ENCODE results near the gene SLC23A1.
"Not testable (repeated sequence)": the region's sequence is repeated elsewhere in the genome, so short reads cannot be mapped to it uniquely, and the experiment has no call there.

Gene SLC23A1

DNA sequence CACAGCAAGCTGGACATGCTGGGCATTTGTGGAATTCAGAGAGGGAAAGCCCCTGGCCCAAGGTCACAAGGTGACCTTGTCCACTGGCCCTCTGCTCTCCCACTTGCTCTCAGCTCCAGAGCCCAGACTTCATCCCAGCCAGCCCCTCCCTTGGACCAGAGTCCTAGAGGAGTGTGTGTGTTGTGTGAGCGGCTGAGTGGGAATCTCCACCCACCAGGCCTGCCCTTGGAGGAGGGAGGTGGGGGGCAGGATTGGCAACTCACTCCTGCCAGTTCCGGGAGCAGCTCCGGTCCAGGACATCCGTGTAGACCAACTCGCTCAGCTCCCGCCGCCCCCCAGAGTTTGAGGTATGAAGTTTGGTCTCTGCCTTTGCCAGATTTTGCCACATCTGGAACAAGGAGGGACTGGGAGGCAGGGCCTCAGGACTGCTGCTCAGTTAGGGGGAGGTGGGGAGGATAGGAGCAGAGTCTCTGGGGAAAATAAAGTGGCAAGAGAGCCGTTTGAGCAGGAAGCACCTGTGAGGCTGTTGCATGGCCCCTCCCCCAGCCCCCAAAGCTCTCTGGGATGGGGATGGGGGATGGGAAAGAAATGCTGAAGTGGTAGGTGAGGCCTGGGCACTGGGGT, 5.2 kb upstream of the SLC23A1 start:
- no peak for DNase-seq

DNA sequence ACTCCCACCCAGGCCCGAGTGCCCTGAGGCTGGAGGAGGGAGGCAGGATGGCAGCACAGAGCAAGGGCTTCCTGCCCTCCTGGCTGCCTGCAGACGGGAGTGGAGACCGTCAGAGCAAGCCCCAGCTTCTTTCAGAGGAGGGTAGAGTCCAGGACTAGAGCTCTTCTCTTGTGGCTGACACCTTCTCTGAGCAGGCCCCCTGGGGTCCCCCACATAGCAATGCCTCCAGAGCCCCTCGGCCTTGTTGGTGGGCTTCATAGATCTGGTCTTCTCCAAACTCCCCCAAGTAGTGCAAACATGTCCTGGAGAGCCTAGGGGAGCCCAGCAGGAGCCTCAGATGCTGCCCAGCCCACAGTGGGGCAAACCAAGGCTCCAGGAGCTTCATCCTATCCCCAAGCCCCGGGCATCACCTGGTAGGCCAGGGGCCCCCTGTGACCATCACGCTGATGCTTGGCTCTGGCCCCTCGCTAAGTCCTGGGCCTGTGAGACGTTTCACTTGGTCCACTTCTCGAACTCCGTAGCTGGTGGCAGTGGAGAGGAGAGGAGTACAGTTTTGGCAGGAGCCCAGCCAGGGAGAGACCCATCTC, 4.6 kb upstream of the SLC23A1 start:
- no peak for DNase-seq

DNA sequence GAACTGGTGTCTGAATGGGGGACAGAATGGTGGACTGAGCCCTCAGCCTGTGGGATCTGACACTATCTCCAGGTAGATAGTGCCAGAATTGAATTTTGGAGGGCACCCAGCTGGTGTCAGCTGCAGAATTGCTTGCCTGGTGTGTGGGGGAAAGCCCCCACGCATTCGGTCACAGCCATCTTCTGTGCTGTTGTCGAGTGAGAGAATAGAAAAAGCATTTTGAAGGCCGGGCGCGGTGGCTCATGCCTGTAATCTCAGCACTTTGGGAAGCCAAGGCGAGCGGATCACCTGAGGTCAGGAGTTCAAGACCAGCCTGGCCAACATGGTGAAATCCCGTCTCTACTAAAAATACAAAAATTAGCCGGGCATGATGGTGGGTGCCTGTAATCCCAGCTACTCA, 3.9 kb upstream of the SLC23A1 start:
- DNase-seq, result not testable (repeated sequence)

DNA sequence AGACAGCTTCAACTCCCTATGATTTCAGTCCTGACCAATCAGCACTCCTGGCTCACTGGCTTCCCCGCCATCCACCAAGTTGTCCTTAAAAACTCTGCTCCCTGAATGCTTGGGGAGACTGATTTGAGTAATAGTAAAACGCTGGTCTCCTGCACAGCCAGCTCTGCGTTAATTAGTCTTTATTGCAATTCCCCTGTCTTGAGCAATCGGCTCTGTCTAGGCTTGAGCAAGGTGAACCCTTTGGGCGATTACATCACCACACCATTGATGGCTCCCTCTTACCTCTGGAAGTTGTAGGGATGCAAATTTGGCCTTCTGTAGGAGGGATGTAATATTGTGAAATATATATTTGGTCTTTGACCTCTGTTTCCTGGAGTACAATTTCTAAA, 2.9 kb upstream of the SLC23A1 start:
- no peak for DNase-seq

DNA sequence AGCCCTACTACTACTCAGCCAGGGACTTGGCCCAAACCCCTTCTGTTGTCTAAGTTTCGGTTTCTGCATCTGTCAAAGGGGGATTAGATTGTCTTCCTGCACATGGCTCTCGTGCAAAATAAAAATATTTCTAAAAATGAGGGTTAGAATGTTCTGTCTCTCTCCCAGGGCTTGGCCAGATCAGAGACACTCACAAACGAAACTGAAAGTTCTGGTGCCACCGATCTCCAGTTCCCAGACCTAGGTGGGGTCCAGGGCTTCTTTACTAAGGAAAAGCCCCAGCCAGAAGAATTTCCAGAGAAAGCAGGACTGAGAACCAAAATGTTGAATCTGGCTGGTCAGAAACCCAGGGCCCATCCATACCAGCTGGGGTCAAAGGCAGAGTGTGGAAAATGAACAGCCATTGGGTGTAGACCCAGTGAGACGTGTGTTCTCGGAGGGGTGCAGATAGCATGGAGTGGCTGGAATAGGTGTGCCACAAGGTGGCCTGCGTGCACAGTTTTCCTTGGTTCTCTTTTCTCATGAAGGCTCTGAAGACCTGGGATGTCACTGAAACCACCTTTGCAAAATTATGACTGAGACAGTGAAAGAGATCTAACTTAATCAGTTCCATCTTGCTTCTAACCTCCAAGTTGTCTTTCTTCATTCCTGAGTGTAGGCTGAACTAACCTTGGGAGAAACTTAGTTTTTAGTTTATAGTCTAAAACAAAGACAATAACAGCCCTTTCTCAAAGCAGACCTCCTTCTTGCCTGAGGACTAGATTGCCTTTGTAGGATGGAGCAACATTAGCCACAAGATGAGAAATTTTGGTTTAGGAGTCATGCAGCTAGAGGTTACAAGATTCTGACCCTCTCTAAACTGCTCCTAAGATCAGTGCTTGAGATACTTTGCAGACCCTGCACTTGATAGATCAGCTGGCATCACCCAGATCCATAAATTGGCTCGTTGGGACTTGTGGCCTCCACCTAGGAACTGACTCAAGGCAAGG, 2.3 kb upstream of the SLC23A1 start:
- no peak for DNase-seq

DNA sequence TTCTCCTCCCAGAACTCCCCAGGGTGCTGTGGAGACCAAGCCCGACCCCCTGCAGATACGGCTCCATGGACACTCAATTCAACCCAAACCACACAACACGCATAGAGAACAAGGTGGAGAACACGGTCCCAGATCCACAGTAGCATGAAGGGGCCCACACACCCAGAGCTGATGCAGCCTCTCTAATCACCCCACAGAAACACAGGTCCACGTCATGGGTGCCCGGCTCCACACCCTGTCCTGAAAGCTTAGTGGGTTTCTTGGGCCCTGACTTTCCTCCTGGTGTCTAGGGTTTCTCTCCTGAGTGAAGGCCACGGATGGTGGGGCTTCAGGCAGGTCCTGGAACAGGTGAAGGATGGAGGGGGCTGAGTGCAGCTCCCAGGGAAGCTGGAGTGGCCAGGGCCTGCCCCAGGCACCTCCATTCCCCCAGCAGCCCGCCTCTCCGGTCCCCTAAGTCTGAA, 1.5 kb upstream of the SLC23A1 start:
- no peak for DNase-seq

DNA sequence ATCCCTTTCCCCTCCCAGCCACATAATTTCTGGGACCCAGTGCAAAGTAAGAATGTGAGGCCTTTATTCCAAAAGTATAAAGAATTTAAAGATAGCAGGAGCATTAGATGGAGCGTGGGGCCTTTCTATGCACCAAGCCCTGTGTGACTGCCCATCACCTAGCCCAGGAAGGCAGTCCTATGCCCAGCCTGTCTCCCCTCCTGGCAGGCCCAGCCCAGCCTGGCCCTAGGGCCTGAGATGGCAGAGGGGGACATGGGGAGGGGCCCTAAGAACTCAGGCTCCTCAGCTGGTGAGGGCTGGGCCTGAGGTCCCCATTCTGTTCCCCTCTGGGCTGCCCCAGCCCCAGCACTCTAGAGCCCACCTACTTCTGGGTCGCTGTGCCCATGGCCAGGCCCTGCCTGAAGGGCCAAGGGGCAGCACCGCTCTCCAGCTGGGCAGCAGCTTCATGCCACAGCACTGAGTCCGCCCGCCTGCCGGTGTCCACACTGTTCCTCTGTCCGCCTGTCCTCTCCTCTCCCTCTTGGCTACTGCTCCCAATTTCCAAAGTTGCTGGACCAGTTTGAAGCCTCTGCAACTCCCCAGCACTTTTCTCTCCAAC, 995 bp upstream of the SLC23A1 start:
- DNase-seq, result no peak

DNA sequence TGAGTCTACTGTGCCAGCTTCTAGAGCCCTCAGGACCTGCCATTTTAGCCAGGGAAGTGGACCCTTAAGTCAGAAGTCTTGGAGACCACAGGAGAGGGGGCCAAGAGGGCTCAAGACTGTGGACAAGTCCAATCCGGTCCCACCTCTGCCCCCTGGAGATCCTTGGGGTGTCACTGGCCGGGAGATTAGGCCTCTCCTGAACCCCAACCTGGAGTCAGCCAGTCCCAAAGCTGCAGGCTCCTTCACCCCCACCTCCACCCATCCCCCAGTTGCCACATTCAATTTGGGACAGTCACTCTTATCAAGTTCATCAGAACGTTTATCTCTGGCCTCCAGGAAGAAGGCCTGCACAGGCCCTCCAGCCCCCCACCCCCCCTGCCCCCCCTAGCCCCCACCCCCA, 290 bp downstream of the SLC23A1 start:
- DNase-seq, result no peak

DNA sequence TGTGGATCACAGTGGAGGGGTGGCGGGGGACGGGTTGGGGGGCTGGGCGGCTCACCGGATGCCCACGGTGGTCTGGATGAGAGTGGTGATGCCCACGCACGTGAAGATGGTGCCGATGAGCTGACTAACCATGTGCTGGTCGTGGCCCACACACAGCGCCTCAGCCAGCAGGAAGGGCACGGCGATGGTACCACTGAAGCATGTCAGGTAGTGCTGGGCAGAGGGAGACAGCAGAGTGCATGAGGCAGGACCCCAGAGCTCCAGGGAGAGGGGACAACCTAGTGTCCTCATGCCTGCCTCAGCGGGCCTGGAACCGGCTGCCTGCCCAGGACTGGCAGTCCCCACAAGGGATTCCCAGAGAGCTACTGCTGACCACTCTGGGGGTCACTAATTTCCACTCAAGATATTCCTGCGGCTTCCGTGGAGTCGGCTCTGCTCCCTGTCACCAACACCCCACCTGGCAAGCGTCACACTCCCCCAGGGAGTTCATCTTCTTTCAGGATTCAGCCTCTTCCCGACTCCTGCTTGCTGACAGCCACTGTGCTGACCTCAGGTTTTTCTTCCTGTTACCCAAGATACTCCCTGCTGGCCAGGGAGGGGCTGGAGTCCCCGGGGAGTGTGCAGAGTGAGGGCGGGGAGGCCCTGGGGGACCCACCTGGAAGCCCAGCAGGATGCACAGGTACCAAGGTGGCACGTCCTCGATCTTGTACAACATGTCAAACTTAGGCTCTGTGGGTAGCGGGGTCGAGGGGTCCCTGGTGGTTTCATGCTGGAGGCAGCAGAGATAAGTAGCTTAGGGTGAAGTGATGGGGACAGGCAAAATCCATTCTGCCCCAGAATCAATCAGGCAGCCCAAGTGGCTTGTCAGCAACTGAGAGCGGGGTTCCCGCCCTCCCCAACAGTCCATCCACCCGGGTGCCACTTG, 998 bp downstream of the SLC23A1 start:
- DNase-seq, result no peak

DNA sequence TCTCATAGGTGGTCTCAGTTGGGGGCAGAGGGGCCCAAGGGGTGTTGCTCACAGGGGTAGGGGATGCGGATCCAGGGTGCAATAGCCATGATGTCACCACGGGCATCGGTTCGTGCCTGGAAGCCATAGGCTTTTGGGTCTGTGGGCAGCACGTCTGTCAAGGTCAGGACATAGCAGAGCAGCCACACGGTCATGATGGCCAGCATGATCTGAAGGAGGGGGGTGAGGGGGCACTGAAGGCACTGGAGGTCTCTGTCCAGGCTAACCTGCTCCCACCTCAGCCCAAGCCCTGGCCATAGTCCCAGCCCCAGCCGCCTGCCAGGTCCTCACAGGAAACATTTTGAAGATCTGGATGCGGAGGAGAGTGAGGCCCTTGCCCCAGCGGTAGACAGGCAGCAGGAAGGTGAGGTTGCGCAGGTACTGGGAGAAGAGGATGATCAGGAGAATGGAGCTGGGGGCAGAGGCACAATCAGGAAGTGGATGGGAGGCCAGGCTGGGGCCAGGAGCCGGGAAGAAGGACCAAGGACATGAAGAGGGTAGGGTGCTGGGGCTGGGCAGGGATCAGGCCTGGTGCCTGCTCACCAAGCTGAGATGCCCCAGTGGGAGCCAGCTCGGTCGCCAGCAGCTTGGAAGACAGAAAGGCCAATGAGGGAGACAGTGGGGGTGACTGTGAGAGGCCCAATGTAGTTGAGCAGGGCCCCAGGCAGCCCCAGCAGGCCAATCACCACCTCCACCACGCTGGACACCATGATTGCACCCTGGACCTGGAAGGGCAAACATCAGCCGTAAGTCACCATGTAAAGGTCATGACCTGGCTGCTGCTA, 3.3 kb downstream of the SLC23A1 start:
- DNase-seq, result no peak

DNA sequence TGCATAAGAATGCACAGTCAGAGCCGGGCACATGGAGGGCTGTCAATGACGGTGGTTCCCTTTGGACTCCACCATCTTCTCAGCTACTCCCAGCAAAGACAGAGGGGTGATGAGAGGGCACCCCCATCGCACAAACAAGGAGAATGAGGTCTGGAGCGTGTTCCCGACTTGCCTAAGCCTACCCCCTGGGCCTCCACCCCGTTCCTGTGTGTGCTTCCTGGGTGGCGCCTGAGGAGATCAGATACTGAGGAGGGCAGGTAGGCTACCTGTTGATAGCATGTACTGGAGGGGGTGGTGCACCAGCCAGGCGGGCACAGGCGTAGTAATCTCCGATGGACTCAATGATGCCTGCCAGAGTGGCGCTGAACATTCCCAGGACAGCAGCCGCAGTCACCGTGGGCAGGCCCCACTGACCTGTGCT, 4.1 kb downstream of the SLC23A1 start:
- DNase-seq, result no peak

DNA sequence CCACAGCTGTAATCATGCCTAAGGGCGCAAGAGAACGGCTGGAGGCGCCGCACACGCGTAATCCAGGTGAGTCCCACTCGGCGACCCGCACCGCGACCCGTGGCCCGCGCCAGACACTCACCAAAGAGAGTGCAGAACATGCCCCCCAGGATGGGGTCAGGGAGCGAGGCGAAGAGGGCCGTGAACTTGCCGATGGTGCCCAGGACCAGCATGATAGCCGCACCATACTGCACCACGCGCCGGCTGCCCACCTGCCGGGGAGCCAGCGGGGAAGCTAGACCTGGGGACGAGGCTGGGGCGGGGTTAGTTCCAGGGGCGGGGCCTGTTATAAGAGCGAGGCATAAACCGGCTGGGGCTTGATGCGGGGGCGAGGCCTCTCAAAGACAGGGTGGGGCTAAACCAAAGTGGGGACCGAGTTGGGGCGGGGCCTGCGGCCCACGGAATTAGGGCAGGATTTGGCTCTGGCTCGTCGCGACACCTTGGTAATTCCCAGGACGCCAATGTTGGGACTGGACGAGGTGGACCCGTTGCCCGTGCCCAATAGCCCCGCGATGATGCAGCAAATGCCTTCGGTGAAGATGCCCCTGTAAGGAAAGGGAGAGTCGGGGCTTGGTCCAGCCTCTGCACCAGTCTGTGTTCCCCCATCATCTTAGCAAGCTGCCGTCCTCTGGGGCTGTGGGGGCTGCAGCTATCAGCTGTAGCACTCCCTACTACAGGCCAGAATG, 4.8 kb downstream of the SLC23A1 start:
- no peak for DNase-seq

DNA sequence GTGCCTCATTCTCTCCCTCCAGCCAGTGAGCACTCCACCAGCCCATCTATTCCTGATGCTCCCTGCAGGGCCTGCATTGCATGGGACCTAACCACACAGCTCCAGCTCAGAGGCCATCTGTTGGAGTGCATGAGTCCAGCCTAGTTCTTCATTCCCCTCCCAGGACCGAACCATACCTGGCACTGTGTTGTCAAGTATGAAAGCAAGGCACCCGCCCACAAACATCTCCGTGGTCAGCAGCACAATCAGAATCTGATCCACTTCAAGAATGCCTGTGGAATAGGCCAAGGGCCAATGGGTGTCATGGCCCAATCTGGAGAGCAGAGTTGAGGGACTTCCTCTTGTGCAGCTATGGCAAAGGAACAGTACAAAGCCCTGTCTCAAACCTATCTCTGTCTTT, 5.9 kb downstream of the SLC23A1 start:
- no peak for DNase-seq

DNA sequence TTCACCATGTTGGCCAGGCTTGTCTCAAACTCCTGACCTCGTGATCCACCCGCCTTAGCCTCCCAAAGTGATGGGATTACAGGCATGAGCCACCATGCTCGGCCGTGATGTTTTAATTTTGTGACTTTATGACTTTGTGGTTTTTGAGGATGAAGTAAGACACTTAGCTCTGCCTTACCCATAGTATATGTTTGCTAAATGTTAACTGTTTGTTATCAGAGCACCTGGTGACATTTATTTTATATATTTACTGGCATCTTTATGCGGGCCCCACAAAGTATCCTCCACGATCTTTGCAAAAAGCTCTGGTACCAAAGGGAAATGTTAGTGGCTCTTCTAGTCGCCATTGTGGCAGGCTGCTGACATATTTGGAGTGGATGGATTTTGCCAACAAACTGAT, 6.7 kb downstream of the SLC23A1 start:
- DNase-seq, result no peak

DNA sequence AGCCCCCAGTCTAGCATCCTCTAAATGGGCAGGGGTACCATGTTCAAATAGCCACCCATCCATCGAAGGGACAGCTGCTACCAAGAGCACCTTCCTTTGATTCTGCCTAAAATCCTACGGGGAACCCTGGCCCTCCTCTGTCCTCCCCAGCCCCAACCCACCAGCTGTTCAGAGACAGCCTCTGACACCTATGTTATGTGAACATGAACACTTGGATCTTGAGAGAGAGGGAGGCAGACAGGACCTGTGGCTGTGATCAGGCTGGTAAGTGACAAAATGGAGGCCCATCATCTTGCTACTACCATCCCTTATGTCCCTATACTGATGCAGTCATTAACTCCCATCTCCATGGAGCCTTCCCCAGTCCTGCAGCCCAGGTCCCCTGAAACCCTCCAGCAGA, 8.2 kb downstream of the SLC23A1 start:
- no peak for DNase-seq

DNA sequence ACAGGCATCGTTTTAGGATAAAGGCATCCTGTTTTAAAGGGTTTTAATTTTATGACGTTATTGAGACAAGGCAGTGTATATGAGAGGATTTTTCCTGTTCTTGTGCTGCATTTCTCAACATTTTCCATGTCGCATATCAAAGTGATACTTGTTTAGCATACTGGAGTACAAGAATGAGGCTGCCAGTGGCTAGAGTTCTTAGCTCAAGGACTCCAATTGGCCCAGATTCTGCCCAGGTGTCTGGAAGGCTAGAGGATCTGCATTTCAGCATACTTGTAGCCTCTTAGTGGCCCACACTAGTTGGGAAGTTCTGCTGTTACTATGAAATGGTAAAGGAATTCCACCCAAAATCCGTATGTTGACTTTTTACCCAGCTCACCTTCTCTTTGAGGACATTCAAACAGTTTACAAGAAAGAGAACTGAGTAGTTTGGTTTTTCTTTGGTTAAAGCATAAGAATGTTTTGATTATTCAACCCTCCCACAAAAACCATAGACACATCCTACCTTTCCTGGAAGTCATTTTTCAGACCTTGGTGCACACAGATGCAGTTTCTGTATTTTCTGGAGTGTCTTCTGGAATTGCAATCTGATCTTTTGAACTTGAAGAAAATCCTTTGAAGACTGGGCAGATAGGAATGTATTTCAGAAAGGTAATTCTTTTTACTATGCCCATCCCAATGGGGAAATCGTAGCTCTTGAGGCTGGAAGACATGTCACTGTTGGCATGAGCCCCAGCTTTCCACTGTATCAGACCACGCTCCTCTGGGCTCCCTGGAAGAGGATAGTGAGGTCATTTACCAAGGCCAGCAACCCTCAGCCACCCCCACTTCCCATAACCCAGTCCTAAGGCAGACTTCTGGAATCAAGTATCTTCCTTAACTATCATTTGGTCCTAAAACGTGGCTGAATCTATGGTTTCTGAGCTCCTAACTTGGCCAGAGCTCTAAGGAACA, 11.3 kb downstream of the SLC23A1 start:
- DNase-seq, result no peak

DNA sequence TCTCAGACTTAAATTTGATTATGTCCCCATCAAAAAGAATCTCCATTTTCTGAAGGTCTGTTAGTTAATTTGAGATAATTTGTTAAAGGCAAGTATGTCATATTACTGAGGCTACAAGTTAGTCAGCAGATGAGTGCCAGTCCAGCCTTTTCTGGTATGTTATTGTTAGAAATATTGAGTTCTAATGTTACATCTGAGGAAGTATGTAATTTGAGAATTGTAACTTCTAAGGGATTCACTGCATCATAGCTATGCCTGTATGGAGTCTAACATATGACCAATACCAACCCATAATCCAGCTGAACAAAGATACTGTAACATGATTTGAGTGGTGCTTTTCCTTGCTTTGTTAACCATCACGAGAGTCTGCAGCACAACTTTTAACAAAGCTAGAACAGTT, 13.9 kb downstream of the SLC23A1 start:
- DNase-seq, result no peak

DNA sequence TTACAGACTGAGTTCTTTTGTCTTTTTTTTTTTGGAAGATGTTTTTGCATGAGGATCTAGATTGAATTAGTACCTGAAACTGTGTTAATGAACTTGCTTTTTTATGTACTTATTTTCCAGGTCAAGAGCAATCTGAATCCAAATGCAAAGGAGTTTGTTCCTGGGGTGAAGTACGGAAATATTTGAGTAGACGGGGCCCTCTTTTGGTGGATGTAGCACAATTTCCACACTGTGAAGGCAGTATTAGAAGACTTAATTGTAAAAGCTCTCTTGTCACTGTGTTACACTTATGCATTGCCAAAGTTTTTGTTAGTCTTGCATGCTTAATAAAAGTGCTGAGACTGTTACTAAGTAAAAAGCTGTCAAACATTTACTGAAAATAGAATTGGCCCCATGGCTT, 14.5 kb downstream of the SLC23A1 start:
- DNase-seq, result no peak

DNA sequence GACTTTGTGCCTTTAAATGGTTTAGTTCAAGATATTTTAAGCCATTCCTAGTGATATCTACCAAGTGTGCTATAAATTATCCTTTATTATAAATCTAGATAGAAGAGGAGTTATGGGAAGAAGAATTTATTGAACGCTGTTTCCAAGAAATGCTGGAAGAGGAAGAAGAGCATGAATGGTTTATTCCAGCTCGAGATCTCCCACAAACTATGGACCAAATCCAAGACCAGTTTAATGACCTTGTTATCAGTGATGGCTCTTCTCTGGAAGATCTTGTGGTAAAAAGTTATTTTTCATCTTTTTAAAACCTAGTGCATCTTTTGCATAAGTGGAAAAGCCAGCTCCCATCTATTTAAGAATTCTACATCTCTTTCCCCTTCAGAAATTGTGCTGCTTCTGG, 18.6 kb downstream of the SLC23A1 start:
- no peak for DNase-seq

DNA sequence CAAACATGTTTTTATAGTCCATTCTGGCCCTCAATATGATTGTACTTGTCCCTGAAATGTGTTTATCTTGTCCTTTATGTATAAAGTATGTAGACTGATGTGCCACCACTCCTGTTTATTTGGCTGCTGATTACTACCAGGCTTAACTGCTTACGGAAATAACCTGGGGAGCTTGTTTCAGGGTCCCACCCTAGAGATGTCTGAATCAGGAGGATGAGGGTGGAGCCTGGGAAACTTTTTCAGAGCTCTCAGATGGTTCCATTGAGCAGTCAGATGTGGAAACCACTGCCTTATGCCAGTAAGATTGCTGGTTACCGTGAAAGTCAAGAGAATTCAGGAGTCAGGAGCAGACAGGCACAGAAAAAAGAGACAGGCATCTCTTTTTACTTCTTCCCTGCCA, 19.2 kb downstream of the SLC23A1 start:
- no peak for DNase-seq

Measured in NCI-H2107 (cell line).